ENCODE measurements around the gene MEX3D.

Gene MEX3D

GRCh38 chr19:1514986-1515721 lies 53.0 kb downstream of the MEX3D start:
- DNase-seq: no peak

- DNase-seq: no peak
These were observed 53.8 kb downstream of the MEX3D start for GRCh38 chr19:1514295-1514661.

GRCh38 chr19:1513499-1514294 lies 54.4 kb downstream of the MEX3D start:
- DNase-seq: peak; percentile 65

GRCh38 chr19:1512671-1513498 lies 55.2 kb downstream of the MEX3D start, which contains the start of gene ADAMTSL5:
Gene ADAMTSL5, minus strand, starts transcription at chr19:1513019. Its CDS starts 2,076 bp downstream, at chr19:1510943.
- DNase-seq: peak; percentile 64

GRCh38 chr19:1511318-1512317 lies 56.5 kb downstream of the MEX3D start:
- DNase-seq: no peak

GRCh38 chr19:1510807-1511206 lies 57.3 kb downstream of the MEX3D start:
- DNase-seq: no peak

GRCh38 chr19:1510442-1510806 lies 57.7 kb downstream of the MEX3D start:
- DNase-seq: no peak

GRCh38 chr19:1509602-1510441 lies 58.3 kb downstream of the MEX3D start:
- no peak for DNase-seq

- DNase-seq: no peak
These were observed 59.6 kb downstream of the MEX3D start for GRCh38 chr19:1508507-1508856.

- peak; percentile 85 for DNase-seq
These were observed 60.2 kb downstream of the MEX3D start for GRCh38 chr19:1507763-1508506.

- no peak for DNase-seq
These were observed 60.9 kb downstream of the MEX3D start for GRCh38 chr19:1507192-1507660.

- DNase-seq: no peak
These were observed 61.9 kb downstream of the MEX3D start for GRCh38 chr19:1505991-1506881.

- DNase-seq: no peak
These were observed 63.1 kb downstream of the MEX3D start for GRCh38 chr19:1505012-1505411.
